Central memory CD4-positive, alpha-beta T cell (primary cell): ENCODE measurements around the gene KCNQ1OT1.

Experiments used
- DNase-seq: peaks from one replicate; pipeline ENCODE4 v3.0.0; 2022

KCNQ1OT1 gene

GRCh38 chr11:2736577-2737225 lies 36.9 kb upstream of the KCNQ1OT1 start:
- DNase-seq: no peak

- no peak for DNase-seq
Observed at GRCh38 chr11:2735053-2735589, 35.3 kb upstream of the KCNQ1OT1 start.

- DNase-seq: no peak
Observed at GRCh38 chr11:2734181-2735052, 34.6 kb upstream of the KCNQ1OT1 start.

GRCh38 chr11:2732940-2733628 lies 33.3 kb upstream of the KCNQ1OT1 start:
- no peak for DNase-seq

GRCh38 chr11:2732261-2732939 lies 32.6 kb upstream of the KCNQ1OT1 start:
- no peak for DNase-seq

- DNase-seq: no peak
Observed at GRCh38 chr11:2731130-2732125, 31.6 kb upstream of the KCNQ1OT1 start.

GRCh38 chr11:2730272-2731129 lies 30.7 kb upstream of the KCNQ1OT1 start:
- DNase-seq: no peak

- no peak for DNase-seq
Observed at GRCh38 chr11:2729841-2730240, 30.0 kb upstream of the KCNQ1OT1 start.

GRCh38 chr11:2728663-2729332 lies 29.0 kb upstream of the KCNQ1OT1 start:
- DNase-seq: no peak

GRCh38 chr11:2728128-2728662 lies 28.4 kb upstream of the KCNQ1OT1 start:
- DNase-seq: no peak

- DNase-seq: no peak
Observed at GRCh38 chr11:2726964-2727363, 27.2 kb upstream of the KCNQ1OT1 start.

- no peak for DNase-seq
Observed at GRCh38 chr11:2725368-2726300, 25.8 kb upstream of the KCNQ1OT1 start.

GRCh38 chr11:2724653-2725367 lies 25.0 kb upstream of the KCNQ1OT1 start:
- no peak for DNase-seq

- DNase-seq: no peak
Observed at GRCh38 chr11:2724104-2724503, 24.3 kb upstream of the KCNQ1OT1 start.

GRCh38 chr11:2722955-2723354 lies 23.2 kb upstream of the KCNQ1OT1 start:
- no peak for DNase-seq

- no peak for DNase-seq
Observed at GRCh38 chr11:2721210-2721916, 21.6 kb upstream of the KCNQ1OT1 start.
